ENCODE results near the gene SMU1. TPM values are rescaled to one million over a fixed set of nuclear protein-coding genes. Genes with fewer than 3 reads are reported as not detected.

Gene SMU1
- total and polyA plus RNA-seq, 2 donors (not counting 1 experiment from before 2014, with no cell fraction given): 19.1 to 31.0 TPM

GRCh38 chr9:33124046-33124445 is 47.6 kb upstream of the SMU1 start:
- peaks cover 6% of the 10 kb centered on the region for H3K36me3 ChIP-seq (ENCODE audit: control insufficient read depth, insufficient read depth, low read length)
- TF ChIP-seq CTCF (conservative IDR thresholded peaks at IDR 0.05 in 1 of 2, IDR thresholded peaks at IDR 0.05 in 1 of 2; ENCODE audit: low read depth in 1 of 2, low read length in 2 of 2): no peak
- no peak for TF ChIP-seq EZH2 (IDR thresholded peaks at IDR 0.05; ENCODE audit: low read length, missing control alignments)
- H3K4me2 ChIP-seq (ENCODE audit: extremely low read depth, insufficient read depth, low read length): no peak overlapping the region
- H3K4me3 ChIP-seq (replicated peaks in 1 of 4; ENCODE audit: control extremely low read depth in 1 of 4, insufficient read depth in 1 of 4, low read depth in 3 of 4, low read length in 4 of 4): no peak overlapping the region
- no peaks in the 10 kb centered on the region for H4K20me1 ChIP-seq (ENCODE audit: control insufficient read depth, extremely low read depth, insufficient read depth, low read length)
- H3K79me2 ChIP-seq (ENCODE audit: control insufficient read depth, insufficient read depth, low read length): no peaks in the 10 kb centered on the region
- H3K9ac ChIP-seq (ENCODE audit: insufficient read depth, low read length): no peak overlapping the region
- H3K27me3 ChIP-seq (ENCODE audit: control insufficient read depth, insufficient read depth, low read length): no peaks in the 10 kb centered on the region
- DNase-seq (ENCODE audit: low read depth in 2 of 2): no peak
- no peak overlapping the region for H3K27ac ChIP-seq (ENCODE audit: insufficient read depth, low read length)
- peaks cover 4% of the 10 kb centered on the region for H3K4me1 ChIP-seq (ENCODE audit: control insufficient read depth, extremely low read depth, insufficient read depth, low read length)
- H3K9me3 ChIP-seq (ENCODE audit: control insufficient read depth, insufficient read depth, low read depth, low read length): no peaks in the 10 kb centered on the region
- no peak overlapping the region for H2AFZ ChIP-seq (ENCODE audit: low read length)

- no peak overlapping the region for H3K9ac ChIP-seq (ENCODE audit: insufficient read depth, low read length)
- DNase-seq (ENCODE audit: low read depth in 2 of 2): no peak
- no peak overlapping the region for H3K4me3 ChIP-seq (replicated peaks in 1 of 4; ENCODE audit: control extremely low read depth in 1 of 4, insufficient read depth in 1 of 4, low read depth in 3 of 4, low read length in 4 of 4)
- peaks cover 2% of the 10 kb centered on the region for H3K36me3 ChIP-seq (ENCODE audit: control insufficient read depth, insufficient read depth, low read length)
- H3K4me1 ChIP-seq (ENCODE audit: control insufficient read depth, extremely low read depth, insufficient read depth, low read length): peaks cover 4% of the 10 kb centered on the region
- no peak overlapping the region for H2AFZ ChIP-seq (ENCODE audit: low read length)
- no peaks in the 10 kb centered on the region for H3K79me2 ChIP-seq (ENCODE audit: control insufficient read depth, insufficient read depth, low read length)
- H3K27me3 ChIP-seq (ENCODE audit: control insufficient read depth, insufficient read depth, low read length): no peaks in the 10 kb centered on the region
- no peaks in the 10 kb centered on the region for H4K20me1 ChIP-seq (ENCODE audit: control insufficient read depth, extremely low read depth, insufficient read depth, low read length)
- H3K9me3 ChIP-seq (ENCODE audit: control insufficient read depth, insufficient read depth, low read depth, low read length): no peaks in the 10 kb centered on the region
- no peak overlapping the region for H3K27ac ChIP-seq (ENCODE audit: insufficient read depth, low read length)
- no peak overlapping the region for H3K4me2 ChIP-seq (ENCODE audit: extremely low read depth, insufficient read depth, low read length)
- TF ChIP-seq CTCF (conservative IDR thresholded peaks at IDR 0.05 in 1 of 2, IDR thresholded peaks at IDR 0.05 in 1 of 2; ENCODE audit: low read depth in 1 of 2, low read length in 2 of 2) (no peak), EZH2 (IDR thresholded peaks at IDR 0.05; ENCODE audit: low read length, missing control alignments) (no peak)
These were observed 47.0 kb upstream of the SMU1 start for GRCh38 chr9:33123407-33124031.

DNA sequence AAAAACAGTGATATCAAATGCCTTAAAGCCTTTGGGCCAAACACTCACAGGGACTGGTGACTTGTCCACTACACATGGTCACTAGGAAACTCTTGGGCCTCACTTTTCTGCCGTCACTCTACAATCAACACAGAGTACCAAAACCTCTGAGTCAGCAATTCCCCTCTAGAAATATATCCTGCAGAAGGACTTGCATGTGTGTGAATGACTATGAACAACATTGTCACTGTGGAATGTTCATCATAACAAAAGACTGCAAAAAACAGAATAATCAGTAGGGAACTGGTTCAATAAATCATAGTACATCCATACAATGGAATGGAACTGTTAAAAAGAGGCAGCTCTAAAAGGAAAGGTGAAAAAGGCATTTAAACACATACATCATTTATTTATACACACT is 44.1 kb upstream of the SMU1 start:
- no peaks in the 10 kb centered on the region for H4K20me1 ChIP-seq (ENCODE audit: control insufficient read depth, extremely low read depth, insufficient read depth, low read length)
- no peak for DNase-seq (ENCODE audit: low read depth in 2 of 2)
- no peak overlapping the region for H3K9ac ChIP-seq (ENCODE audit: insufficient read depth, low read length)
- TF ChIP-seq CTCF (conservative IDR thresholded peaks at IDR 0.05 in 1 of 2, IDR thresholded peaks at IDR 0.05 in 1 of 2; ENCODE audit: low read depth in 1 of 2, low read length in 2 of 2): no peak
- no peak for TF ChIP-seq EZH2 (IDR thresholded peaks at IDR 0.05; ENCODE audit: low read length, missing control alignments)
- H3K79me2 ChIP-seq (ENCODE audit: control insufficient read depth, insufficient read depth, low read length): no peaks in the 10 kb centered on the region
- H2AFZ ChIP-seq (ENCODE audit: low read length): no peak overlapping the region
- H3K27ac ChIP-seq (ENCODE audit: insufficient read depth, low read length): no peak overlapping the region
- H3K9me3 ChIP-seq (ENCODE audit: control insufficient read depth, insufficient read depth, low read depth, low read length): no peaks in the 10 kb centered on the region
- H3K36me3 ChIP-seq (ENCODE audit: control insufficient read depth, insufficient read depth, low read length): no peaks in the 10 kb centered on the region
- H3K27me3 ChIP-seq (ENCODE audit: control insufficient read depth, insufficient read depth, low read length): no peaks in the 10 kb centered on the region
- peaks cover 11% of the 10 kb centered on the region for H3K4me1 ChIP-seq (ENCODE audit: control insufficient read depth, extremely low read depth, insufficient read depth, low read length)
- no peak overlapping the region for H3K4me2 ChIP-seq (ENCODE audit: extremely low read depth, insufficient read depth, low read length)
- no peak overlapping the region for H3K4me3 ChIP-seq (replicated peaks in 1 of 4; ENCODE audit: control extremely low read depth in 1 of 4, insufficient read depth in 1 of 4, low read depth in 3 of 4, low read length in 4 of 4)
